GDM1 (cell line): ENCODE measurements around the gene KDM5A.
"Not testable (repeated sequence)": the region's sequence is repeated elsewhere in the genome, so short reads cannot be mapped to it uniquely, and the experiment has no call there.

Experiments used
- DNase-seq: peaks from one replicate; lab custom pipeline; 2025; lab: John Stamatoyannopoulos, UW

Gene KDM5A

GRCh38 chr12:332581-333205 is 56.4 kb downstream of the KDM5A start:
- DNase-seq: no peak

DNA sequence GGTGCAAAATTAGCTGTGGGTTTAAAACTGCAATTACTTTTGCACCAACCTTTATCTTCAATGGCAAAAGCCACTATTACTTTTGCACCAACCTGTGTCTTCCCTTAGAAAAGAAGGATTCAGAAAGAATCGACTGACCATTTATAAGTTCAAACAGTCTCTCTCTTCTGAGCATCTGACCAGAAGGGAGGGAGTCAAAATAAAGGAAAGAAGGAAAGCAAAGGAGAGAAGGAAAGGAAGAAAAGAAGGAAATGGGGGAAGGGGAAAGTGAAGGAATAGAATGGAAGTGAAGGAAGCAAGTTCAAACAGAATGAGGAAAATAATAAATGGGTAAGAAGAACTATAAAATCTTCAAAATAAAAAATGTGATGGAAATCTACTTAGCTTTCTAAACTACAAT is 57.8 kb downstream of the KDM5A start:
- DNase-seq: no peak

GRCh38 chr12:325906-326305 is 63.2 kb downstream of the KDM5A start:
- DNase-seq: no peak

- no peak for DNase-seq
These were observed 65.6 kb downstream of the KDM5A start for GRCh38 chr12:323507-323906.

- DNase-seq: no peak
These were observed 67.4 kb downstream of the KDM5A start for GRCh38 chr12:321606-322326.

DNA sequence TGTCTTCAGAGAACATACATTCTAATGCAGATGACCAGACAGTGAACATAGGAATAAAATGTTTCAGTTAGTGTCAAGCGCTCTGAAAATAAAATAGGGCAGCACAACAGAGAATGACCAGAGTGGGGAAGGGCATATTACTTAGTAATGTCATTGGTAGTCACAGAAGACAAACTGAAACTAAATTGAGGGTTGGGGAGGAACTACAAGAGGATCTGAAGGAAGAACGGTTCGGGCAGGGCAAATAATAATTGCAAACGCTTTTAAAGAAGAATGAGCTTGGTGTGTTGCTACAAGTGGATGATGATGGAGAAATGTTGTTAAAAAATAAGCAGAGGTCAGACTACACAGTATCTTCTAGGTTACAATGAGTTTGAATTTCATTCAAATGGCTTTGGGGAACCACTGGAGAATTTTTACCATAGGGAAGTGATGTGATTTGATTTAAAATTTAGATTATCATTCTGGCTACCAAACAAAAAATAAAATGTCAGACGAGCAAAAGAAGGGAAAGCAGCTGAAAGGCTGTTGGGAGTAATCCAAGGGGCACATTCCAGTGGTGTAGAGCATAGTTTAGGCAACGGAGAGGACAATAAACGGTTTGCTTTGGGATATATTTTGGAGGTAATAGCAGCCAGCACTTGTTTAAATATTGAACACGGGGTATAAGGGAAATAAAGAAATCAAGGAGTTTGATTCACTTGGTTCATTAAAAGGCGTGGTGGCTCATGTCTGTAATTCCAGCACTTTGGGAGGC is 70.2 kb downstream of the KDM5A start:
- DNase-seq: no peak

DNA sequence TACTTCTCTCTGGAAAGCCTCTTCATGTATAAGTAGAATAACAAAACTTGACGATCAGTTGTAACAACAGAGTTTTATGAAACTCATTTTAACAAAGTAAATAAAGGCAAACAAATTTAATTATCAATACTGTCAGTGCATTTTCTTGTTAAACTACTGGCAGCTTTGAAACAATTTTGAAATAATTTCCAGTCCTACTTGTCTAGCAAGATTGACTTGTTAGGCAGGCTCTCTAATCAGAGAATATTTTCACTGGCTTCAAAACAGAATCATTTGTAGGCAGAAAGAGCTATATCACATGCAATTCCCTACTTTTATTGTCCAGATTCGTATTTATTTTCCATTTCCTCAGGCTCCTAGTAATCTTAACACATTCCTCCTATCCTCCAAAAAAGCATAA is 80.6 kb downstream of the KDM5A start:
- no peak for DNase-seq

GRCh38 chr12:307406-307805 is 81.7 kb downstream of the KDM5A start:
- DNase-seq: no peak

GRCh38 chr12:304805-305204 is 84.3 kb downstream of the KDM5A start:
- DNase-seq: no peak

DNA sequence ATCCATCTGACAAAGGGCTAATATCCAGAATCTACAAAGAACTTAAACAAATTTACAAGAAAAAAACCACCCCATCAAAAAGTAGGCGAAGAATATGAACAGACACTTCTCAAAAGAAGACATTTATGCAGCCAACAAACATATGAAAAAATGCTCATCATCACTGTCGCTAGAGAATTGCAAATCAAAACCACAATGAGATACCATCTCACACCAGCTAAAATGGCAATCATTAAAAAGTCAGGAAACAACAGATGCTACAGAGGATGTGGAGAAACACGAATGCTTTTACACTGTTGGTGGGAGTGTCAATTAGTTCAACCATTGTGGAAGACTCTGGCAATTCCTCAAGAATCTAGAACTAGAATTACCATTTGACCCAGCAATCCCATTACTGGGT is 86.4 kb downstream of the KDM5A start:
- DNase-seq: not testable (repeated sequence)

- not testable (repeated sequence) for DNase-seq
These were observed 89.0 kb downstream of the KDM5A start for GRCh38 chr12:300166-300565.

- not testable (repeated sequence) for DNase-seq
These were observed 89.6 kb downstream of the KDM5A start for GRCh38 chr12:299511-299910.

GRCh38 chr12:298059-298458 is 91.1 kb downstream of the KDM5A start:
- not testable (repeated sequence) for DNase-seq

DNA sequence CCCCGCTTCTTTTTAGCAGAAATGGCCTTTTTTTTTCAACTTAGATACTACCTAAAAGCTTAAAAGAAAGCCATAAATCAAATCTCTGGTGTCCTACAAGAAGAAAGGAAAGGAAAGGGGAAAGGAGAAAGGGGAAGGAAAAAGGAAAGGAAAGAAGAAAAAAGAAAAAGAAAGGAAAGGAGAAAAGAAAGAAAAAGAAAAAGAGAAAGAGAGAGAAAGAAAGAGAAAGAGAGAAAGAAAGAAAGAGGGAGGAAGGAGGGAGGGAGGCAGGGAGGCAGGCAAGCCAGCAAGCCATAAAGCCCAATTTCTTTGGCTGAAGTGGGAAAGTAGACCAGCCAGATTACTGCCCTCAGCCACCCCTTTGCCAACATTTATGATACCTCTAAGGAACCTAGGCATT is 94.0 kb downstream of the KDM5A start:
- DNase-seq: no peak

- no peak for DNase-seq
These were observed 95.9 kb downstream of the KDM5A start for GRCh38 chr12:293199-293598.

GRCh38 chr12:292186-292585 is 96.9 kb downstream of the KDM5A start:
- no peak for DNase-seq

DNA sequence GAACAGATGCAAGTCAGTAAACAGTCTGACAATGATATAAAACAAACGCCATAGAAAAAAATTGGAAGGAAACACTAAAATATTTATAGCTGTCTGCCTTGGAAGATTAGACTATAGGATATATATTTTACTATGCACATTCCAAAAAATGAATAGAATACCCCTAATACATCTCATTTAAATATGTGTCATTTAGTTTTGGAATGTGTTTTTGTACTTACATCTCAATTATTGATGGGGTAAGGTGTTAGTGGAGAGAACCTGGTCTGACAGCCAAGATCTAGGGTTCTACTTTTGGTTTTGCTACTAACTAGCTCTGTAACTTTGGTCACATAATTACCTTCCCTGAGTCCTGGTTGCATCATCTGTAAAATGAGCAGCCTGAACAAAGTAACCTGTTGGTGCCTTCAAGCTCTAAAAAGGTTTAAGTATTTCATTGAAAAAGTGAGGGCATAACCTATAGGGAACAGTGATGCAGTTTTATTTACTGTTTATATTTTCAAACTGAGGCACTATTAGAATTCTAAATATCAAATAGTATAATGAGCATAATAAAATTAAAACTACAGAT is 97.9 kb downstream of the KDM5A start:
- DNase-seq: no peak

DNA sequence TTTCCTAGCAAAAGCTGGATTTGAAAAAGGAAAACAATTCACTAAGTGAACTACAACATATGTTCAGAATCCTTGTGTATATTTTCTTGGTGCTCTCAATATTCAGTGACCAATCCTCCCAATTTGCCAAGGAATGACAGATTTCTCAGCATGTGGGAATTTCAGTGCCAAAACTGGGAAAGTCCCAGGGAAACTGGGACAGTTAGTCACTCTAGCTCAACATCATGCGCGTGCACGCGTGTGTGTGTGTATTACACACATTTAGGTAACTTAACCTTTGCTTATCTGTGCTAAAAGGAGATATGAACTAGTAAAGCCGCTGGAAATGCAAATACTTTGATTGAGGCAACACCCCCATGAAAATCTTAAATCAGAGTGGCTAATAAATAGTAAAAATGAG is 100.4 kb downstream of the KDM5A start:
- DNase-seq: no peak

- DNase-seq: no peak
These were observed 102.4 kb downstream of the KDM5A start for GRCh38 chr12:286531-287300.

GRCh38 chr12:278046-278445 is 111.1 kb downstream of the KDM5A start:
- DNase-seq: no peak

DNA sequence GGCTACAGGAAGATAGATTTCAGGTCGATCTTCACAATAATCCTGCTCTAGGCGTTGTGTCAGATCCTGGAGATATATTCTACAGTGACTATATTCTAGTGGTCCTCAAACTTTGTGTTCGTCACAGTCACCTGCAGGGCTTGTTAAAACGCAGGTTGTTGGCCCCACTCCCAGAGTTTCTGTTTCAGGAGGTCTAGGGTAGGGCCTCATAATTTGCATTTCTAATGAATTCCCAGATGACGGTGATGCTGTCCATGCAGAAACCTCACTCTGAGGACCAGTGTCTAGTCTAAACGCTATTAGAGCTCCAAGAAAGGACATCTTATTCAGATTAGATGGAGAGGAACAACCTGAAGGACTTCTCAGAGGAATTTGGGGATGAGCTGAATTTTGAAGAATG is 113.3 kb downstream of the KDM5A start:
- no peak for DNase-seq

GRCh38 chr12:273382-273781 is 115.7 kb downstream of the KDM5A start:
- no peak for DNase-seq
